HG03045 (cell line): ENCODE results near the gene FOLR2.
"Not testable (repeated sequence)": the region's sequence is repeated elsewhere in the genome, so short reads cannot be mapped to it uniquely, and the experiment has no call there.

Experiments
- ATAC-seq: cut with Tn5 transposase; IDR thresholded peaks from one replicate; pipeline ENCODE4 v1.9.1; 2021; ENCODE audit warnings: mild to moderate bottlenecking, moderate library complexity; ENCODE audit not compliant: unreplicated experiment

The FOLR2 gene

GRCh38 chr11:72266960-72267359, 50.4 kb downstream of the FOLR2 start:
- not testable (repeated sequence) for ATAC-seq

- ATAC-seq, result no peak
Observed at GRCh38 chr11:72267956-72268617, 51.5 kb downstream of the FOLR2 start.
